ENCODE measurements around the gene UBE2E2.

DNA sequence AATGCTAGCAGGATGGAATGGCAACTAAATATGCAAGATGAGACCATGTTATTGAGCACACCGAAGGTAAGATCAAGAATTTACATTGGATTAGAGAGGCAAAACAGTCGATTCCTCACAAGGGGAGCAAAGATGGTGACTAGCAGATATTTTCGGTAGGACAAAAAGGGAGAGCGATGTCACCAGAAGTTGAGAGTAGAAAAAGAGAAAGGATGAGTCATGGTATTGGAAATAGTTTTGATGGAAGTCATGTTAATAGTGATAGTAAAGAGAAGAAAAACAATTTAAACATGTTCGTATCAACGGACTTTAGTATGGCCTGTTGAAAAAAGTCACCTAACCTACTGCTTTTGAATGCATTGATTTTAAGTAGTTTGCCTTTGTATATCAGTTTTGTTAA is 55.0 kb downstream of the UBE2E2 start:
- TF ChIP-seq, protein P1, sequence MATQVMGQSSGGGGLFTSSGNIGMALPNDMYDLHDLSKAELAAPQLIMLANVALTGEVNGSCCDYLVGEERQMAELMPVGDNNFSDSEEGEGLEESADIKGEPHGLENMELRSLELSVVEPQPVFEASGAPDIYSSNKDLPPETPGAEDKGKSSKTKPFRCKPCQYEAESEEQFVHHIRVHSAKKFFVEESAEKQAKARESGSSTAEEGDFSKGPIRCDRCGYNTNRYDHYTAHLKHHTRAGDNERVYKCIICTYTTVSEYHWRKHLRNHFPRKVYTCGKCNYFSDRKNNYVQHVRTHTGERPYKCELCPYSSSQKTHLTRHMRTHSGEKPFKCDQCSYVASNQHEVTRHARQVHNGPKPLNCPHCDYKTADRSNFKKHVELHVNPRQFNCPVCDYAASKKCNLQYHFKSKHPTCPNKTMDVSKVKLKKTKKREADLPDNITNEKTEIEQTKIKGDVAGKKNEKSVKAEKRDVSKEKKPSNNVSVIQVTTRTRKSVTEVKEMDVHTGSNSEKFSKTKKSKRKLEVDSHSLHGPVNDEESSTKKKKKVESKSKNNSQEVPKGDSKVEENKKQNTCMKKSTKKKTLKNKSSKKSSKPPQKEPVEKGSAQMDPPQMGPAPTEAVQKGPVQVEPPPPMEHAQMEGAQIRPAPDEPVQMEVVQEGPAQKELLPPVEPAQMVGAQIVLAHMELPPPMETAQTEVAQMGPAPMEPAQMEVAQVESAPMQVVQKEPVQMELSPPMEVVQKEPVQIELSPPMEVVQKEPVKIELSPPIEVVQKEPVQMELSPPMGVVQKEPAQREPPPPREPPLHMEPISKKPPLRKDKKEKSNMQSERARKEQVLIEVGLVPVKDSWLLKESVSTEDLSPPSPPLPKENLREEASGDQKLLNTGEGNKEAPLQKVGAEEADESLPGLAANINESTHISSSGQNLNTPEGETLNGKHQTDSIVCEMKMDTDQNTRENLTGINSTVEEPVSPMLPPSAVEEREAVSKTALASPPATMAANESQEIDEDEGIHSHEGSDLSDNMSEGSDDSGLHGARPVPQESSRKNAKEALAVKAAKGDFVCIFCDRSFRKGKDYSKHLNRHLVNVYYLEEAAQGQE (IDR thresholded peaks at IDR 0.05; ENCODE audit: insufficient read depth in 1 of 2, low read depth in 2 of 2, low read length in 2 of 2), result no peak
- TF ChIP-seq POLR2AphosphoS5 (IDR thresholded peaks at IDR 0.05; ENCODE audit: low read depth, low read length) (no peak), TAF1 (IDR thresholded peaks at IDR 0.05; ENCODE audit: borderline replicate concordance, insufficient read depth, low read length) (no peak), SIN3A (IDR thresholded peaks at IDR 0.05; ENCODE audit: borderline replicate concordance, insufficient read depth, low read length) (no peak), FOXP2 (optimal IDR thresholded peaks at IDR 0.05; ENCODE audit: borderline replicate concordance, extremely low read depth, extremely low read length, insufficient read depth) (no peak)
